Stimulated activated CD4-positive, alpha-beta T cell treated with anti-CD3 and anti-CD28 coated beads, TNF-alpha, amount 100 ng/mL, for 24 hours (primary cell): ENCODE results near the gene ABI3BP.

Source experiments
- DNase-seq, 3 experiments: peaks; one replicate each; pipeline ENCODE4 v3.0.0-alpha.2; 2020; ENCODE audit warnings: low read depth in 3 of 3

The ABI3BP gene

GRCh38 chr3:100891033-100891432 is 102.2 kb downstream of the ABI3BP start:
- no peak for DNase-seq

DNA sequence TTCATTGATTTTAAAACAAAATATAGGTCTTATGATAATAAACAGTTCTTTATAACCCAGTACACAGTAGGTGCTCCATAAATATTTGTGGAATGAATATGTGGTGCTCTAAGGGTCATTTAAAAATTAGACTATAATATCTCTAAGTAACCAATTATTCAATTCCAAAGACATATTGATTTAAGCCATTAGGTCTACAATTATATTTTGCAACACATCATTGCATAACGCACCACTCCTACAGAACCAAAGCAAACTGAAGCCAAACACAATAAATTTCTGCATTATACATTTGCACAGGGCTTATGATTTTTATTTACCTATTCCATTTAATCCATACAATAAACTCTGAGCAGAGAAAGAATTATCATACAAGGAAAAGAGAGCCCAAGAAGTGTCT is 104.3 kb downstream of the ABI3BP start:
- no peak for DNase-seq

GRCh38 chr3:100882571-100882984 is 110.6 kb downstream of the ABI3BP start:
- DNase-seq: no peak

- DNase-seq: no peak
Measured at GRCh38 chr3:100880845-100881244, 112.4 kb downstream of the ABI3BP start.

DNA sequence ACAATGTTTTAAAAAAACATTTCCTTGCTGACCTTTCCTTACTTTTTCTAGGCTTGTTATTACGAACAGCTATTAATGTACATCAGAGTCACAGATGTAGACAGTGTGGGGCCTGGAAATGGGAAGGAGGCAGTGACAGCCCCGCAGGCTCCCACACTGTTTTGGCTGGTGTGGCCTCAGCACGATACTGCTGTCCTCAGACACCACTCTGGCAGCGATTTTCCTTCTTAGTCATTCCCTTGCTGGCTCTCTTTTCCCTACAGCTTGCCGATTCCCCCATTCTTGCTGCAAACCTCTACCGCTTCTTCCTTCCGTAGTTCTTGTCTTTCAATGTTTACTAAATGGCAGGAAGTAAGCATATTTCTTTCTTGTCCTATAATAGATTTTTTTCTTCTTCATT is 113.1 kb downstream of the ABI3BP start:
- no peak for DNase-seq

DNA sequence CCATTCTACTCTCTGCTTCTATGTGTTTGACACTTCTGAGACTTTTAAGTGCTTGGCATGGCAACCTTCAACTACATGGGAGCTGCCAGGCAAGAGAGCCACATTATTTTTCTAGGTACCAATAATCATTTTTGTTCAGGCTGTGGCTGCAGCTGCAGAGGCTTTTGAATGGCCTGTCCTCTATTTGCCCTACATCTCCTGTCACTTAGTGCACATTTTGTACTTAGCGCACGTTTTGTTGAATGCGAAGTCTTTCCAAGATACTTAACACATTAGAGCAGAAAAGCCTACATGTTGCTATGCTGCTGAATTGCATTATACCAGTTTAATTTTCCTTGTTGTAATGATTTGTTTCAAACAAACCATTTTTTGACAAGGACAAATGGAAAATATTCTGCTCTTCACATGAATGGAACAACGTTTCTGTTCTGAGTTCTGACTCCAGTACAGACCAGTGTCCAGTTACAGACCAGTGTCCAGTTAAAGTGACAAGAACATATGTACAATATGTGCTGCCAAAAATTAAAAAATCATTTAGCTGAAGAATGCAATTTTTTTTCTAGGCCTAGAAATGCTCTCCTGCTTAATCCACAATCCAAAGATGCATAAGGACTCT is 113.9 kb downstream of the ABI3BP start:
- no peak for DNase-seq

DNA sequence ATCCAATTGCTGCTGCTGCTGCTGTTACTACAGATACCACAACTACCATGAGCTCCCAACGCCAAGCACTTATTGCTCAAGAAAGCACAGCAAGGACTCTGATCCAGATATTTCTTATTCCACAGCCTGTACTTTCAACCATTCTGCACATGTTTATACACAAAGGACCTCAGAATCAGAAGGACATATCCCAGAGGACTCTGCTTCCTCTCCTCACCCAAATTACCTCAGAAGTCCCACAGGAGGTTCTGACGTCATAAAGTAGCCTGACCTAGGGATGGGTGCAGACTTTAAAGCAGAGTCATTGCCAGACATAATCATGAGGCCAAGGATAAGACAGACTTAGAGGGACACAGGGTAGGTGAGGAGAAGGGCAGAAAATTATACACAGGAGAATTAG is 115.9 kb downstream of the ABI3BP start:
- no peak for DNase-seq

DNA sequence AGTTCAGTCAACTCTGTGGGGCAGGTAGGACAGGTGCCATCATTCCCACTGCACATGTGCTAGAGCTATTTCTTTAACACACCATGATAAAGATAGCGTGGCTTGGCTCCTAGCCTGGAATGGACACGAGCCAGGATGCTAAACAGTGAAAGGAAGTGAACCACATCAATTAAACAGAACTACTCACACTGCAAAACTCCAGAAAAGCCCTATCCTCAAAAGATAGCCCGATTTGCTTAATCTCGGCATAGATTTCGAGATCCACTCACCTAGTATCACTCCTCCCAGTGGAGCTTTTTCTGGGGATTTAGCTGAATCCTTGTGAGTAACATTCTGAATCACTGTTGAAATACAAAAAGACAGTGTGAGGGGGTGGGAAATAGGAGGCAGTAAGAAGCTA is 118.0 kb downstream of the ABI3BP start:
- DNase-seq: no peak

DNA sequence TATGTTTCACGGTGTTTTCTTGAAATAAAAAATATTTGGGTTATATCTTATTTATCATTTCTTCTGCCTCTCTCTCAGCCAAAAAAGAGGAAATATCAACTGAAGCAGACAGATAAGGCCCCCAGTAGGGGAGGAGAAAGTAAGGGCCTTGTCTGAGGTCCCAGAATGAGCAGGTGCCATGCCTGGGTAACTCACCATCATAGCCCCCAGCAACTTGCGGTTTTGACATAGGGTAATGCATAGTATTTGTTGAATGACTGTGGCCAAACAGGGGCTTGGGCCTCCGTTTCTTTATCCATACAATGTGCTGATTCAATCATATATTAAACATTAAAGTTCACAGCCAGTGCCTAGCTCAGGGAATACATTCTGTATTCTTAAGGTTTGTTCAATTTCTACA is 119.6 kb downstream of the ABI3BP start:
- DNase-seq: no peak

DNA sequence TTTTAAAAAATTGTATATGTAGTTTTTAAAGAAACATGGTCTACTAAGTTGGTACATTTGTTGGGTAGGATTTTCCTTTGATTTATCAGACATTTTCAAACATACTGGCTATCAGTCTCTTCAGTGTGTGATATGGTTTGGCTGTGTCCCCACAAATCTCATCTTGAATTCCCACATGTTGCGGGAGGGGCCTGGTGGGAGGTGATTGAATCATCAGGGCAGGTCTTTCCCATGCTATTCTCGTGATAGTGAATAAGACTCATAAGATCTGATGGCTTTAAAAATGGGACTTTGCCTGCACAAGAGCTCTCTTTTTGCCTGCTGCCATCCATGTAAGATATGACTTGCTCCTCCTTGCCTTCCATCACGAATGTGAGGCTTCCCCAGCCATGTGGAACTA is 121.9 kb downstream of the ABI3BP start:
- DNase-seq: no peak

DNA sequence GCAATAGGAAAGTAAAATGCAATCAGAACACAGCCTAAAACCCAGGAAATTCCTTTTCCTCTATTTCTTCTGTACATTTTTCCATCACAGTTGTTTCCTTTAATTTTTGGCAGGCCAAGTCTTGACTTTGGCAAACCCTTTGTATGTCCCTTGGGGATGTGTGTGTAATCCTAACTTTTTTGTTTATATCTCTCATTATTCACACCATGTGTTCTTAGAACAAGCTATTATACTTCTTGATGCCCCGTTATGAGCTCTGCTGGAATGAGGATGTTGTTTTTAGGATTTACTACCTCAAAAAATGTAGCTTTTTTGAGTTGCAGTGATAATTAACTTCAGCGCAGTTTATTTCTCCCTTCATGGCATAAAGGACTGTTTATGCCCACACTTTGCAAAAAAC is 123.4 kb downstream of the ABI3BP start:
- DNase-seq: no peak

GRCh38 chr3:100868894-100869293 is 124.3 kb downstream of the ABI3BP start:
- DNase-seq: no peak

GRCh38 chr3:100868096-100868495 is 125.1 kb downstream of the ABI3BP start:
- no peak for DNase-seq

DNA sequence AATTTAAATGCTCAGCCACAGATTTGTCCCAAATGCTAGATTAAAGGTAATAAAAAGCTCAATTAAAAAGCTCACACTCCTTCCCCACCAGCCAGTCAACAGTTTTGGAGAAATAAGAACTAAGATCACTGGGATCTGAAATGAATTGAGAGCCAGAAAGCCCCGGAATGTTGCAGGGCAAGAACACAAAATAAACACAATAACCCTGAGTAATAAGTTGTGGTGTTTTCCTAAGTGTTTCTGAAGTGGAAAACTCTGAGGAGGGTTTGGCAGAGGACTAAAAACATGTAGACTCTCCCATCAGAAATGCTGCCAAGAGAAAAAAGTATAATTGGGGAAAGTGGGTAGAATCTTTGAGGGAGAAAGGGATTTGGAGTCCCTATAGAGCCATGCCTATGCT is 127.8 kb downstream of the ABI3BP start:
- no peak for DNase-seq

GRCh38 chr3:100864471-100865250 is 128.6 kb downstream of the ABI3BP start:
- no peak for DNase-seq

GRCh38 chr3:100857863-100858262 is 135.4 kb downstream of the ABI3BP start:
- no peak for DNase-seq

DNA sequence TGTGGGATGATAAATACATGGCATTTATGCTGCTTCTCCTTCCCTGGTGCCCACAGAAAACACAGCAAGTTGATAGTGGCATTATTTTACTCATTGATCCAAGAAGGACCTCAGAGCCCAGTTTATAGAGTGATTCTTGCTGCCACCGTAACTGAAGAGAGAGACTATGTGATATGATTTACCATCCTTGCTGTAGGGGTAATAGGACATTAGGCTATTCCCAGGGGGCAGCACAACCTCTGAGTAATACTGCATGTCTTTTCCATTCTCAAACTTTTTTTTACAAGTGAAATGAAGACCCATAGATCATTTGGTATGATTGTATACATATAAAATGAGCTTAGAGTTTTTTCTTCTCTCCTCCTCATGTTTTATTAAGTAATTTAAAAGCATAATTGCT is 136.4 kb downstream of the ABI3BP start:
- no peak for DNase-seq

DNA sequence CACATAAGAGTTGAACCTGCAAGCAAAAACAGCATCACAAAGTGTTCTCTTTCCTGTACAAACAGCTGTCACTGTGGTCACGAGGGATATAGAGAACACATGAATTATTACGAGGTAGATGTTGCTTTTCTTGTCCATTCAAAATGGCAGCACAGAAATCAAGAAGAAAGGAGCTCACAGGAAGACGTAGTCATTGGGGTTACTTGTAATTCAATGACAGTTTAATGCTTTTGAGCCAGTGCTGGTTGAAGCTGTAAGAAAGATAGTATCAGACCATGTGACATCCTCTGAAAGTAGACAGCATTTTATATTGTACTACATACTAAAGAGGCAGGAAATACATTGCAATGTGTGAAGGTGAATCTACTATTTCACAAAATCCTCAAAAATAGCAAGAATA is 140.4 kb downstream of the ABI3BP start:
- no peak for DNase-seq

GRCh38 chr3:100850701-100851100 is 142.5 kb downstream of the ABI3BP start:
- DNase-seq: no peak

- no peak for DNase-seq
Measured at GRCh38 chr3:100850156-100850555, 143.1 kb downstream of the ABI3BP start.

DNA sequence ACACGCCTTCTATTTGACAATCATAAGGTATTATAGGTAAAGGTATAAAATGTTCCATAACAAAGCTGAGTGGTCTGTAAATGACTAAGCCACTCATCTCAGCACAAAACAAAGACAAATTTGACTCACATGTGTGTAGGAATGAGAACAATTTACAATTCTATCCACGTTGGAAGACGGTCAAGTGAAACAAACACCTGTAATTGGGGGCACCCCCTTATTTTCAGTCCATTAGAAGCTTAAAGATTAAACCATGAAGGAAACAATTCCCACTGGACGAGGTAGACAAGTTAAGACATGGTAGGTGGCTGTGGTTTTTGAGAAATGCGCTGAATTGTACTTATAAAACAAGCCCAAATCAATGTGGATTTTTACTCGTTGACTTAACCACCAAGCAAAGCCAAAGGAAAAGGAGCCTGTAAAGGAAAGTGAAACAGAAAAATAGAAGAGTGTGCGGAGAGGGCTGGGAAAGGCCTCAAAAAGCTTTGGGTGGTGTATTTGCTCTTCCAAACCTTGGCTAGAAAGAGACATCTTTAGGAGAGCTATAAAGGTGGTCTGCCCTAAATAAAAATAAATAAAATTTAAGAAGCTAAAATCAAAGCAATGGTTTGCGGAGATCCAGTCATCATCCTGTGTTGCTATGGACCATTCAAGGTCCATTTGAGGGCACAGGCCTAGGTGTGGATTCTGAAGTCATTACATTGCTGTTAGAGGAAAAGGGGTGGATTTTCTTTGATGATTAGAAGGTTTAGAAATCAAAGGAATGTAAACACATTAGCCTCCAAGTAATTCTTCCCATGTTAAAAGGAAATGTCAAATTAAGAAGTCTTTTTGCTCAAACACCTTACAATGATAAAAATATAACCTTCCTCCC is 148.9 kb downstream of the ABI3BP start:
- no peak for DNase-seq

GRCh38 chr3:100838157-100838556 is 155.1 kb downstream of the ABI3BP start:
- no peak for DNase-seq

- no peak for DNase-seq
Measured at GRCh38 chr3:100836661-100837060, 156.6 kb downstream of the ABI3BP start.
